HG02973 (cell line): ENCODE data around the gene DISC1.
"Not testable (repeated sequence)": the region's sequence is repeated elsewhere in the genome, so short reads cannot be mapped to it uniquely, and the experiment has no call there.

Experiments
- ATAC-seq: cut with Tn5 transposase; IDR thresholded peaks from one replicate; pipeline ENCODE4 v1.9.1; 2021; ENCODE audit warnings: moderate library complexity; ENCODE audit not compliant: unreplicated experiment

DISC1 gene

DNA sequence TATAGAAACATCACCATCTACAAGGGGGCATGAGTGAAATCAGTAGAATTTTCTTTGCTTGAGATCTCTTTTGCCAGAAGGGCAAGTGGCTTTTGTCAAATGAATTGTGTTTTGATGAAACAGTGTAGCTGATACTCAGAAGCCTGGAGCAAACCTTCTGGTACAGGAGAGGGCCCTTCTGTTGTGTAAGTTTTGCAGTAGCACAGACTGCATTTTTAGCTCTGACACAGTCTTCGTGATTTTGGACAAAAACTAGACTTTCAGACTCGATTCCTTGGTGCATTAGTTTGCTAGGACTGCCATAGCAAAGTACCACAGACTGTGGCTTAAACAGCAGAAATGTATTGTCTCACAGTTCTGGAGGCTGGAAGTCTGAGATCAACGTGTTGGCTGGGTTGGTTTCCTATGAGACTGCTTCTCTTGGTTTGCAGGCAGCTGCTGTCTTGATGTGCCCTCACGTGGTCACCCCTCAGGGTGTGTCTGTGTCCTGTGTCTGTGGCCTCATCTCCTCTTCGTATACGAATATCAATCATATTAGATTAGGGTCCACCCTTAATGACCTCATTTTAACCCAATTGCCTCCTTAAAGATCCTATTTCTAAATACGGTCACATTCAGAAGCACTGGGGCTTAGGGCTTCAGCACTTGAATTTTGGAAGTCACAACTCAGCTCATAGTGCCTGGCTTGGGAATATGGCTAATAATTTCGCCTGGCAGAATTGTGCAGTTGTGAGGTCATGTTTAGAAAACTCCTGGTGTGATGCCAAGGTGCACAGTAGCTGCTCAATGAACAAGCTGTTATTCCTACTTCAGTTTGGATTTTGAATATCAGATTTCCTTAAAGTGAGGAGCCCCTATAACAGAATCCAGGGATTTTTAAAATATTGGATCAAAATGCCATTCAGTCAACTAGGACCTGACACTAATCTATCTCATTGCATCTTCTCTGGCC, 21.2 kb upstream of the DISC1 start:
- no peak for ATAC-seq

DNA sequence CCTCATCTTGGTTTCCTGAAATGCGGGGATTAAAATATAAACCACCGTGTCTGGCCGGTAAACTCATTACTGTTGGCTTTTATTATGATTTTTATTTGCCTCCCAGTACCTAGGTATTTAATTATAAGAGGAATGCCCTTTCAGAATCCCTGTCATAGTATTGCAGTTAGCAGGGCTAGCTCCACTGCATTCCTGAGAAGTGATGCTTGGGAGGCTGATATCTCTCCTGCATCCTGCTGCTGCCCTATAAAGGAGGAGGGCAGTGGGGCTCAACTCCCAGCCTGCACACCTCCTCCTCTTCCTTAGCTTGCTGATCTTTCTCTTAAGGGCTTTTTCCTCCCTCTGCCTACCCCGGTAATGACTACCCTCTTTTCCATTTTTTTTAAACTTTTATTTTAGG, 19.9 kb upstream of the DISC1 start:
- ATAC-seq = no peak

DNA sequence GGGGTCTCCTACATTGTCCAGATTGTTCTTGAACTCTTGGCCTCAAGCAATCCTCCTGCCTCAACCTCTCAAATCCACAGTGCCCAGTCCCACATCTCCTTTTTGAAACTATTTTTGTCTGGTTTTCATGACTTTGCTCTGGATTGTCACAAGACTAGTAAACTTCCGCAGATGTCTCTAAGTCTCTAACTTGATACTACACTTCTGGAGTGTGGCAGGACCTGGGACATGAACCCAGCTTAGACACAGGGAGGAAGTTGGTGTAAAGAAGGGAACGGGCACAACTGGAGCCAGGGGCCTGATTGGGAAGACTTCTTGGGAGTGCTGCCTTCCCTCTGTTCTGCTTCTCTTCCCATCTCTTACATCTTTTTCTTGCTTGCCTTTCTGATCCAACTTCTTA, 16.2 kb upstream of the DISC1 start:
- no peak for ATAC-seq

DNA sequence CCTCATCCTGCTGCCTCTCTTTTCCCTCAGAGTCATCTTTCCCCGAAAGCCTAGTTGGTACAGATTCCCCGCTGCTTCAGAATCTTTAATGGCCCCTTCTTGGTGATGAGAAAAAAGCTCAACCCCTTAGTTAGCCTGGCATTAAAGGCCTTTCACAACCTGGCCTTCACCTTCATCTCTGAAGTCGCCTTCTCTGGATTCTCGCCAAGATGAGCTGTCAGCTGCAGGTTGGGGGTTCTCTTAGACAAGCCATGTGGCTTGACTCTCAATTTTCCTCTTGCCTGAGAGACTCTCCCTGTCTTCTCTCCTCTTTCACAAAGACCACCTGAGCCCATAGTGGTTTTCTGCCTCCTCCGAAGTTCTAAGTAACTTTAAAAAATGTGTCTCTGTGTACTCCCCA, 15.5 kb upstream of the DISC1 start:
- ATAC-seq = no peak

DNA sequence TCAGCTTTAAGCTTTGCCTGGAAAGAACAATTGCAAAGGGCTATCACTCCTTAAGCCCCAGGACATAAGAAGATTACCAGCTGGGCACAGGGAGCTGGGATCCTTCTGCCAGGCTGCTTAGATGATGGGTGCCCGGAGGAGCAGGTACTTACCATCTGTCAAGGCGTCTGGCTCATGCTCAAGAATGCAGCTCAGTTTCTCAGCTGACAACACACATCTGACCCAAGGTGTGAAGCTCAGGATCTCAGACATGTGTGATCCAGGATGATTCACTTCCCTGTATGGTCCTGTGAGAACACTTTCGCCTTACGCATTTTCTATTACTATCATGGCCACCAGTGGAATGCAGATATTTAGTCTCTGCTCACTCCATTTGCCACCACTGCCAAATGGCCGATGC, 14.7 kb upstream of the DISC1 start:
- no peak for ATAC-seq

DNA sequence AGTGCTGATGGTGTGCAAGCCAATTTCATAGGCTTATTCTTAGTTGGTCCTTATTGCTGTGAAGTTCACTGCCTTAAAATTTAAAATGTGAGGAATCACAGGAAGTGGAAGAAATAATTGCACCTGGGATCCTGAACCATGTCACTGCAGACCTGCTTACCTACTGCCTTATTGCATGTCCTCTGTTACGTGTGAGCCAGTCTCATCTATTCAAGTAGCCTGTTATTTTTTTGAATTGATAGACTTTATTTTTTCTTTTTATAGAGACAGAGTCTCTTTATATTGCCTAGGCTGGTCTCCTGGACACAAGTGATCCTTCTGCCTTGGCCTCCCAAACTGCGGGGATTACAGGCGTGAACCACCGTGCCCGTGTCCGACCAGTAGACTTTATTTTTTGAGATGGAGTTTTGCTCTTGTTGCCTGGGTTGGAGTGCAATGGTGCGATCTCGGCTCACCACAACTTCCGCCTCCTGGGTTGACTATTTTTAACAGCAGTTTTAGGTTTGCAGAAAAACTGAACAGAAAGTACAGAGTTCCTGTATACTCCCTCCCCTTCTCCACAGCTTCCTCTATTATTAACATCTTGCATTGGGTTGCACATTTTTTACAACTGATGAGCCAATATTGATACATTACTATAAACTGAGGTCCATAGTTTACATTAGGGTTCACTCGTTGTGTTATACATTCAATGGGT, 14.0 kb upstream of the DISC1 start:
- ATAC-seq = peak; percentile 97

DNA sequence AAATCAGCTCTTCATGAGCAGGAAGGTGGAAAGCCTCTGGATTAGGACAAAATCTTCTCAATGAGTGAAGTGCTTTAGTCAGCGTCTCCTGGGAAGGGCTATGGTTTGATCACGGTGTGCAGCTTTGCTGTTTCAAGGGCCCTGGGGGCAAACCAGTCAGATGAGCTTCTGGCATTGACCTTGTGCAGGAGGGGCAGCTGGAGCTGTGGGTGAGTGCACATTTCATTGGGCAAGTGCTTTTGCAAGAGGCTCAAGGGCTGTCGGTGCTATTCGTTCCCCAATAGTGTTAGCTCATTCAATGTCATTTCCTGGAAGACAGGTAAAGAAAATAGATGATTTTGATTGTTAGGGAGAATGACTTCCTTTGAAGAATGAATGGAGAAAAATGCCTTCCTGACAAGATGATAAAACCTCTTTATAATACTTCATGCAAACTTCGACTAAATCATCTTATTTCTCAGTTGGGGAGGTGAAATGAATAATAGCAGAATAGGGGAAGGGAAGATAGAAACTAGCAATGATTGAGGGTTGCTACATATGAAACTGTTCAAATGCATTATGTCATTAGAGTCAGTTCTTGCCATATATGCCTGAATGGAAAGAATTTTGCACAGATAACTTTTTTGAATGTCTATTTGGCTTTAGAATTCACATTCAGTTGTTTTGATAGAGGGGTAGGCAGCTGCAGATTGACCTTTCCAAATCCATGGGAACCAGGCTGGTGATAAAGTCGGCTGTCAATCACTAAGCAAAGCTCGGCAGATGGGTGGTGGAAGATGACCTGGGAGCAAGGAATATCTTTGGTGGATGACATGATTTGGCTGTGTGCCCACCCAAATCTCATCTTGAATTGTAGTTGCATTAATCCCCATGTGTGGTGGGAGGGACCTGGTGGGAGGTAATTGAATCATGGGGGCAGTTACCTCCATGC, 12.9 kb upstream of the DISC1 start:
- no peak for ATAC-seq

DNA sequence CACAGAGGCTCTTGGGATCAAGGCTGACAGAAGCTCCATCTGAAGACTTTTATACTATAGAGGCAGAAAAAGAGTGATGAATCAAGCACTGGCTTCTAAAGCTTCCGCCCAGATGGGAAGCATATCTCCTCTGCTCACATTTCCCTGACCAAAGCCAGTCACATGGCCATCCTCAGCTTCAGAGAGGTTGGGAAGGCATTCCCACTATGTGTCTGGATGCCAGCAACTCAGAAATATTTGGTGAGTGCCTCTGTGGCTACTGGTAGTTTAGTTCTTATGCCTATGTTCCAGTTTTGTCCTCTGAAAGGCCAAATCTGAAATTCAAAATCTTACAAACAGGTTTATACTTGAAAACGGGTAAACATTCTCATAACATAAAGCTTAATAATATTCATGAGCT, 9.9 kb upstream of the DISC1 start:
- ATAC-seq = no peak

DNA sequence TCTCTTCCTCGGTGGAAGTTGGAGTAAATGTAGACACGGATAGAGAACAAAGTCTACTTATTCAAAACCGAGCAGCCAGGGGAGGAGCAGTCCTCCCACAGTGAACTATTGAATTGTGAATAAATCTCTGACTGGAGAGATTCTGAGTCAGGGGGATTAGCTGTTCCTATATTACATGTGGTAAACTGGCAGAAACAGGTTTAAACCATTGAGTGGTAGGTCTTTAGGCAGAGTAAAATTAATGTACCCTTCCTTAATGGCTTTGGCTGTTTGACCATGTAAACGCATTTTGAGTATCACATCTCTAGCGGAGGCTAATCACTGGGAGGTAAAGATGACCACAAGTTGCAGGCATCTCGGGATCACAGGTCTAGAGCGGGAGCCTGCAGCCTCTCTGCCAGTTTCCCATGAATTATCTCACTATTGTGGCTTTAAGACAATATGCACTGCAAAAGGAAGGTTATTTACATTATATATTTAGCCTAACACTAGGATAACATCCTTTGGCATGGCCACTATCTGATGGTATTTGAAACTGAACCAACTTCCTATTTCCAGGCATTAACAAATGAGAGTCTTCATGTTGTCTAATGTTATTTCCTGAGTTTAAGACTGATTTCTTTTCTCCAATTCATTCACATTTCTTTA, 7.9 kb upstream of the DISC1 start:
- ATAC-seq = no peak

DNA sequence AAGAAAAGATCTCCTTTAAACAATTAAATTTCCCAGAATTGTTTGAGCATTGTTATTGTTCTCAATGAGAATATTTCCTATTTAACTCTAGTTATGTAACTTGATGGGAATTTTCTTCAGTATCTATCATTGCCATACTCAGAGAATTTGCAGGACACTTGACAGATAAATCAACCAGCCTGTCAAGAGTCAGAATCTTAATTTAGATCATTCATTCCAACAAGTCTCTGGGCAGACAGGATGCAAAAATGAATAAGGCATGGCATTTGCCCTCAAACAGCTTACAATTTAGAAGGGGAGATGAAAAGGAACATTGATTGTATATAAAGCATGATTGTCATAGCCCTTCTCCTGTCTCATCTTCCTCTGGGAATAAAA, 7.3 kb upstream of the DISC1 start:
- ATAC-seq = no peak

DNA sequence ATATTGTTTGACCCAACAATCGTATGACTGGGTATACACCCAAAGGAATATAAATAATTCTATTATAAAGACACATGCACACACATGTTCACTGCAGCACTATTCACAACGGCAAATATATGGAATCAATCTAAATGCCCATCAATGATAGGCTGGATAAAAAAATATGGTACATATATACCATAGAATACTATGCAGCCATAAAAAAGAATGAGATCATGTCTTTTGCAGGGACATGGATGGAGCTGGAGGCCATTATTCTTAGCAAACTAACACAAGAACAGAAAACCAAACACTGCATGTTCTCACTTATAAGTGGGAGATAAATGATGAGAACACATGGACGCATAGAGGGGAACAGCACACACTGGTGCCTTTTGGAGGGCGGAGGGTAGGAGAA, 1.5 kb upstream of the DISC1 start:
- not testable (repeated sequence) for ATAC-seq

DNA sequence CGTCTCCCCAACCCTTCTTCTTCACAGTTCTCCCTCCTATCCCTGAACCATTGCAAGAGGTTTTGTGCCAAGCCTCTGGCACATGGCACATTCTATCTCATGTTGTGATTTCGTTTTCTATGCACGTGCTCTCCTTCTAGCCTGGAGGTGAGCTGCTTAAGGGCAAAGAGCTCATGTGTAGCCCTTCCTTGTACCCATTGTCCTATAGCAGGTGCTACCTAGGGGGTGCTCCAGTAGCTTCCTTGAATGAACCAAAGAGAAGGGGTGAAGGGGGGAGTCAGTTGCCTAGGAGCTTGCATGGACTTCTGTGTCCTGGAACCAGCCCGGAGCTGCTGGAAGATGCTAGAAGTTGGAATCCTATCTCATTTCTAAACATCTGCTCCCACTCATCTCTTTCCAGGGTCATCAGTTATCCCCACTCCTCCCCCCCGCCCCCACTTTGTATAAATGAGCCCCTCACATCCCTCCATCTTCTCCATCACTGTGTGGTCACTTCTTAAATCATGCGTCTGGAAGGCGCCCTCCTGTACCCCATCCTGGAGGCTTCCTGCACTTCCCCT, 535 bp upstream of the DISC1 start:
- no peak for ATAC-seq

DNA sequence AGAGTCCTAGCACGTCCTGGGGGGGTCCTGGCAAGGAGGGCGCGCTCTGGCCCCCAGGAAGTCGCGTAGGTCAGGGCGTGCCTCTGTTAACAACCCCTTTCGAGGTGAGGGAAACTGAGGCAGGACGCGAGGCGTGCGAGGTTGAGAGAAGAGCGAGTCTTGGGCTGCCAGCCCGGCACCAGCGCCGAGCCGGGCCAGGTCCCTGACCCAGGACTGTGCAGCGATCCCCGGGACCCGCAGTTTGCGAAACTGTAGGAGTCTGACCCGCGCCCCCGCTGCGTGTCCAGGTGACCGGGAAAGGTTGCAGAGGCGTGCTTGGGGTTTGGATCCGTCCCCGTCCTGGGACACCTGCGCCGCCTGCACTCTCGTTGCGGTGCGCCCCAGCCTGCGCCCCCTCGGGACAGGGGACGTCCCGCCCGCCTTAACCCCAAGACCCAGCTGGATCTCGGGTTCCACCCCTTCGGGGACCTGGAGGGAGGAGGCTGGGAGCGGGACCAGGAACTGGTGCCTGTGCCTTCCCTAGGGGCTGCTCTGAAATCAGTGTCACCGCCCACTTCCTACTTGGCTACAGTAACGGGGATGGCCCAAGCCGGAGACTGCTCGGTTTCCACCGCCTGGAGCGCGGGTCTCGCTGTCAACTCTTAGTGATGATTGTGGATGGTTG, 493 bp downstream of the DISC1 start:
- no peak for ATAC-seq

DNA sequence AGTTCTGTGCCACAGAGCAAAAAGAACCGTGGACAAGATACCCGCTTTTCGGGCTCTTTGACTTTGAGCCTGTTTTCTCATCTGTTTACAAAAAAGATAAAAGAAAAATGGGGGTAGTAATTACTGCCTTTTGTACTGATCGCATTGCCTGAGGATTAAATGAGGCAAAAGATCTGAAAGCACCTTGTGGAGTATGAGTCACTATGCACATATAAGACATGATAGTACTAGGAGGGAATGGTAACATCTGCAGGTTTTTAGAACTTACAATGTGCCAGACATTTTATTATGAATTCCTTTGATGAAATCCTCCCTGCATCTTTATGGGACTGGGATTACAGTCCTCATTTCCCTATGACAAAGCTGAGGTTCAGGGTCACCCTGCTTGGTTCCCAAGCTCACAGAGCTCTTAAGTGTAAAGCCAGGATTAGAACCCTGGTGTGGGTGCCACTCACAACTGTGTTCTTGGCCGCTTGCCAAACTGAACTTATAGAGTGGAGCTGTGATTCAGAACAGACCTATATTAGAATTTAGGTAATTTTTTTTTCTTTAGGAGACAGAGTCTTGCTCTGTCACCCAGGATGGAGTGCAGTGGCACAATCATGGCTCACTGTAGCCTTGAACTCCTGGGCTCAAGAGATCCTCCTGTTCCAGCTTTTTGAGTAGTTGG, 1.8 kb downstream of the DISC1 start:
- no peak for ATAC-seq

DNA sequence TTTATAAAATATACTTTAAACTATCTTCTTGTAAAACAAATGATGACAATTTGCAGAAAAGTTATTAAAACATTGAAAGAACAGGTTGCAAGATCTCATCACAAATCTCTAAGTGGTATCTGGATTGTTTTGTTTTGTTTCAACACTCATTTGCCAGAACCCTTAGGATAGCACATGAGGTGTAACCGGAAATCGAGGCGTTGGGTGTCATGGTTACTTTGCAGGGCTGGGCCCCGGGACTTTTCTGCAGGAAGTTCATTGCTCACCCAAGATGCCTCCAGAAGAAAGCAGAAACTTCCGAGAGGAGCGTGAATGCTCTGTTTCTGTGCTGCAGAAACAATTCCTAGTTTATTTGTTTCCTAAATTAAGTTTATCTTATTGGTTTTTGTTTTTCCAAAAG, 2.5 kb downstream of the DISC1 start:
- no peak for ATAC-seq

DNA sequence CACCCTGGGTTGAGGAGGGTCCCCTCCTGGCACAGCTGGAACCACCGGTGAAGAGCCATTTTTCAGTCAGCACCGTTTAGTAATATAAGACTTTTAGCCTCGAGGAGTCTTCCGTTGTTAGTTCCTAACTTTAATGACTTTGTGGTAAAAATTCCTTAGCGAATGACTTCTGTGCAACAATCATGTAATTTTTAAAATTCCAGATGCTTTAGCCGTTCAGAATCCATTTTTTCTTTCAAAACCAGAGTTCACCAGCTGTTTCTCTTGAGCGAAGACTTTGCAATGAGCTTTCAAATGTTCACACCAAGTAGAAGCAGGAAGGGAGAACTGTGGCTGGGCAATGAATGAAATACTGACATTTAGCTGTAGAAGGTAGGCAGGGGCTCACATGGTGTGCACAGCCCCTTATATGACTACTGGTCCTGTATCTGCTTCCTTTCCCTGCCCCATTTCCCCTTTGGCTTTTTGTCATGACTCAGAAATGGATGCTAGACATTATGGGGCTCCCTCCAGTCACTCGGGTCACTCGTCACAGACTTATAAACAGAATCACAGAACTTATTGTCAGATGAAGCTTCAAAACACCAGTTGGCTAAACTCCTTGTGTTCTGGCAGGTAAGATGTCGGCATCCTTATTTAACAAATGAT, 4.1 kb downstream of the DISC1 start:
- no peak for ATAC-seq

DNA sequence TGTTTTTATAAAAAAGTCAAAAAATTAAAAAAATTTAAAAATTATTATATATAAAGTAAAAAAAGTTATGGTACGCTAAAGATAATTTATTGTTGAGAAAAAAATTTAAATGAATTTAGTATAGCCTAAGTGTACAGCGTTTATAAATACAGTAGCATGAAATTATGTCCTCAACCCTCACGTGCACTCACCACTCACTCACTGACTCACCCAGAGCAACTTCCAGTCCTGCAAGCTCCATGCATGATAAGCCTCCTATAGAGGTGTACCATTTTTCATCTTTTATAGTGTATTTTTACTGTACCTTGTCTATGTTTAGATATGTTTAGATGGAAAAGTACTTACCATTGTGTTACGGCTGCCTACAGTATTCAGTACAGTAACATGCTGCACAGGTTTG, 5.1 kb downstream of the DISC1 start:
- ATAC-seq = no peak

DNA sequence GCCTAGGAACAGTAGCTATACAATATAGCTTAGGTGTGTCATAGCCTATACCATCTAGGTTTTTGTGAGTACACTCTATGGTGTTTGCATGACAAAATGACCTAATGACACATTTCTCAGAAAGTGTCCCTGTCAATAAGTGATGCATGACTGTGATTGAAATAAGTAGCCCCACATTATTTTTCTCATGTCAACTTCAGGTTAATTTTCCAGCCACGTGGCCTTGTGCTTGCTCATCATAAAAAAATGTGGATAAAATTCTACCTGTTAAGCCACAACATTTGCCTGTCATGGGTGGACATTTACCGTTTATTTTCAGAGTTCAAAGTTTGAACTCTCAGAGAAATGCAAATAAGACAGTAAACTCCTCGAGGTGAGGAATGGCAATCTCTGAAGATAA, 5.5 kb downstream of the DISC1 start:
- ATAC-seq = no peak
